ENCODE measurements around the gene PCLAF. TPM values are rescaled to one million over a fixed set of nuclear protein-coding genes. Genes with fewer than 3 reads are reported as not detected.
"Not testable (repeated sequence)": the region's sequence is repeated elsewhere in the genome, so short reads cannot be mapped to it uniquely, and the experiment has no call there.

The PCLAF gene
- total RNA-seq, 2 experiments from 2014 or later = 41.4 to 97.6 TPM

- intact Hi-C loops (cut with DNase I, micrococcal nuclease) = no loop called here
- no peak overlapping the region for H3K27ac Mint-ChIP-seq
- POLR2A ChIA-PET = no interaction called here
Measured at GRCh38 chr15:64396789-64397188, 15.5 kb upstream of the PCLAF start.

GRCh38 chr15:64392471-64392870 is 11.2 kb upstream of the PCLAF start:
- H3K4me3 Mint-ChIP-seq; POLR2A ChIA-PET; CTCF ChIA-PET; H3K9me3 Mint-ChIP-seq (ENCODE audit: low read depth); DNase-seq; ATAC-seq; H3K27me3 Mint-ChIP-seq; intact Hi-C loops (cut with DNase I, micrococcal nuclease); H3K27ac Mint-ChIP-seq: not testable (repeated sequence)
- Mint-ChIP-seq H3K4me1 (peaks cover 13% of the 10 kb centered on the region), H3K36me3 (ENCODE audit: low read depth) (peaks cover 32% of the 10 kb centered on the region)

More at GRCh38 chr15:64396789-64397188, 15.5 kb upstream of the PCLAF start:
- H3K4me3 Mint-ChIP-seq = no peak overlapping the region
- H3K4me1 Mint-ChIP-seq = no peaks in the 10 kb centered on the region
- H3K27me3 Mint-ChIP-seq = no peaks in the 10 kb centered on the region
- DNase-seq (no peak), ATAC-seq (no peak)
- CTCF ChIA-PET = interaction anchor here (0.7 kb wide), 1 partner anchor 64 kb away, joined by 5 read pairs; no protein-coding TSS in a partner anchor
- H3K36me3 Mint-ChIP-seq (ENCODE audit: low read depth) = peaks cover 40% of the 10 kb centered on the region
- no peaks in the 10 kb centered on the region for H3K9me3 Mint-ChIP-seq (ENCODE audit: low read depth)

GRCh38 chr15:64389036-64389435 is 7.8 kb upstream of the PCLAF start:
- no peaks in the 10 kb centered on the region for H3K9me3 Mint-ChIP-seq (ENCODE audit: low read depth)
- peak overlapping the region; percentile 85 for H3K4me3 Mint-ChIP-seq
- H3K27ac Mint-ChIP-seq = peak overlapping the region; percentile 60
- ChIA-PET CTCF (interaction anchor here (0.6 kb wide), 1 partner anchor 42 kb away, joined by 4 read pairs; no protein-coding TSS in a partner anchor), POLR2A (no interaction called here)
- no peaks in the 10 kb centered on the region for H3K27me3 Mint-ChIP-seq
- H3K4me1 Mint-ChIP-seq = peaks cover 17% of the 10 kb centered on the region
- H3K36me3 Mint-ChIP-seq (ENCODE audit: low read depth) = peaks cover 12% of the 10 kb centered on the region
- no peak for DNase-seq
- ATAC-seq = no peak
- intact Hi-C loops (cut with DNase I, micrococcal nuclease) = loop anchor here (5.0 to 10.0 kb wide), 4 partner anchors 294 to 1403 kb away; partner anchors contain the start of genes CIAO2A (in 1 of the 2), DENND4A (in 1 of the 2), PDCD7 (in 1 of the 2) and SNX1 (in 1 of the 2)

- H3K36me3 Mint-ChIP-seq (ENCODE audit: low read depth) = peaks cover 8% of the 10 kb centered on the region
- no peaks in the 10 kb centered on the region for H3K9me3 Mint-ChIP-seq (ENCODE audit: low read depth)
- ChIA-PET POLR2A (interaction anchor here (0.5 to 1.1 kb wide), 3 partner anchors 33 to 224 kb away, joined by 3 to 4 read pairs (median 4); partner anchors contain the start of gene PPIB), CTCF (interaction anchor here (0.6 to 1.2 kb wide), 7 partner anchors 10 to 340 kb away, joined by 3 to 4 read pairs (median 4); partner anchors contain the start of gene PPIB)
- peak; percentile 98 for DNase-seq
- peak within 1 kb of the TSS; percentile 85 for H3K4me3 Mint-ChIP-seq
- peaks cover 17% of the 10 kb centered on the region for H3K4me1 Mint-ChIP-seq
- no peaks in the 10 kb centered on the region for H3K27me3 Mint-ChIP-seq
- H3K27ac Mint-ChIP-seq = peak within 1 kb of the TSS; percentile 91
- ATAC-seq = peak; percentile 100
- intact Hi-C loops (cut with DNase I, micrococcal nuclease) = loop anchor here (1.0 to 10.0 kb wide), 12 partner anchors 31 to 1405 kb away; partner anchors contain the start of genes CSNK1G1 (in 2 of the 2), SNX1 (in 2 of the 2), CIAO2A (in 1 of the 2) and DENND4A (in 1 of the 2)
Measured at GRCh38 chr15:64387562-64388168, 6.4 kb upstream of the PCLAF start, which contains the start of gene TRIP4. Gene TRIP4 (plus strand): TSS chr15:64387836. CDS start chr15:64387864, 28 bp downstream.

DNA sequence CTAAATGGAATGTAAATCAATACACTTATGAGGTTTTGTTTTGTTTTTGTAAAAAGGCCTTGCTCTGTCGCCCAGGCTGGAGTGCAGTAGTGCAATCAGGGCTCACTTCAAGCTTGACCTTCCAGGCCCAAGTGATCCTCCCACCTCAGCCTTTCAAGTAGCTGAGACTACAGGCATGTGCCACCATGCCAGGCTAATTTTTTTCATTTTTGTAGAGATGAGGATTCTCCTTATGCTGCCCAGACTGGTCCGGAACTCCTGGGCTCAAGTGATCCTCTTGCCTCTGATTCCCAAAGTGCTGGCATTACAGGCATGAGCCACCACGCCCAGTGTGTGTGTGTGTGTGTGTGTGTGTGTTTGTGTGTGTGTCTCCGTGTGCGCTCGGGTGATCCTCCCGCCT is 5.0 kb upstream of the PCLAF start:
- H3K9me3 Mint-ChIP-seq (ENCODE audit: low read depth) = no peaks in the 10 kb centered on the region
- H3K4me1 Mint-ChIP-seq = peaks cover 24% of the 10 kb centered on the region
- H3K36me3 Mint-ChIP-seq (ENCODE audit: low read depth) = peaks cover 9% of the 10 kb centered on the region
- ChIA-PET CTCF (no interaction called here), POLR2A (no interaction called here)
- H3K27me3 Mint-ChIP-seq = no peaks in the 10 kb centered on the region
- H3K27ac Mint-ChIP-seq = no peak overlapping the region
- intact Hi-C loops (cut with DNase I, micrococcal nuclease) = loop anchor here (2.0 to 10.0 kb wide), 5 partner anchors 291 to 1406 kb away; partner anchors contain the start of genes SNX1 (in 2 of the 2), CIAO2A (in 1 of the 2), DENND4A (in 1 of the 2) and PDCD7 (in 1 of the 2)
- H3K4me3 Mint-ChIP-seq = no peak overlapping the region
- ATAC-seq (no peak), DNase-seq (no peak)

GRCh38 chr15:64383760-64384159 is 2.5 kb upstream of the PCLAF start:
- no peak for DNase-seq
- H3K4me1 Mint-ChIP-seq = peaks cover 26% of the 10 kb centered on the region
- no peak overlapping the region for H3K4me3 Mint-ChIP-seq
- intact Hi-C loops (cut with DNase I, micrococcal nuclease) = loop anchor here (5.0 to 10.0 kb wide), 5 partner anchors 59 to 879 kb away; partner anchors contain the start of genes CIAO2A (in 1 of the 2), PDCD7 (in 1 of the 2), SNX1 (in 1 of the 2) and USP3 (in 1 of the 2)
- ChIA-PET CTCF (no interaction called here), POLR2A (no interaction called here)
- H3K9me3 Mint-ChIP-seq (ENCODE audit: low read depth) = no peaks in the 10 kb centered on the region
- H3K27ac Mint-ChIP-seq = no peak overlapping the region
- no peak for ATAC-seq
- peaks cover 19% of the 10 kb centered on the region for H3K36me3 Mint-ChIP-seq (ENCODE audit: low read depth)
- H3K27me3 Mint-ChIP-seq = no peaks in the 10 kb centered on the region

DNA sequence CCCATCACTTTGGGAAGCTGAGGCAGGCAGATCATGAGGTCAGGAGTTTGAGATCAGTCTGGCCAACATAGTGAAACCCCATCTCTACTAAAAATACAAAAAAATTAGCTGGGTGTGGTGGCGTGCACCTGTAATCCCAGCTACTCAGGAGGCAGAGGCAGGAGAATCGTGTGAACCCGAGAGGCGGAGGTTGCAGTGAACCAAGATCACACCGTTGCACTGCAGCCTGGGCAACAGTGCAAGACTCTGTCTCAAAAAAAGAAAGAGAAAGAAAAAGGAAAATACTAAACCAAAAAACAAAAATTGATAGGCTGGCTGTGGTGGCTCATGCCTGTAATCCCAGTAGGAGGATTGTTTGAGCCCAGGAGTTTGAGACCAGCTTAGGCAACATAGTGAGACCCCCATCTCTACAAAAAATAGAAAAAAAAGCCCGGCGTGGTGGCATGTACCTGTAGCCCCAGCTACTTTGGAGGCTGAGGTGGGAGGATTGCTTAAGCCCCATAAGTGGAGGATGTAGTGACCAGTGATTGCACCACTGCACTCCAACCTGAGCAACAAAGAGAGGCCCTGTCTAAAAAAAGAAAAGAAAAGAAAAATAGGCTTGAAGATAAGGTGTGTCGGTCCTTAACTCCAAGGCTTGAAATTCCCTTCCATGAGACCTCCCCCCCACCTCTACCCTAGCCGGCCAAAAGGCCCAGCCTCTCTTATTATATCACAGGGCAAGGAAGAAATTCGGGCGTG is 941 bp downstream of the PCLAF start:
- POLR2A ChIA-PET = interaction anchor here (0.7 to 1.0 kb wide), 2 partner anchors 42 to 81 kb away, joined by 3 read pairs; no protein-coding TSS in a partner anchor
- intact Hi-C loops (cut with DNase I, micrococcal nuclease) = loop anchor here (2.0 to 10.0 kb wide), 6 partner anchors 62 to 875 kb away; partner anchors contain the start of genes CIAO2A (in 1 of the 2), PDCD7 (in 1 of the 2), PPIB (in 1 of the 2) and SNX1 (in 1 of the 2)
- H3K4me1 Mint-ChIP-seq = peaks cover 15% of the 10 kb centered on the region
- H3K27me3 Mint-ChIP-seq; ATAC-seq; DNase-seq; H3K9me3 Mint-ChIP-seq (ENCODE audit: low read depth): not testable (repeated sequence)
- H3K4me3 Mint-ChIP-seq = peak overlapping the region; percentile 97
- H3K27ac Mint-ChIP-seq = peak overlapping the region; percentile 63
- H3K36me3 Mint-ChIP-seq (ENCODE audit: low read depth) = peaks cover 25% of the 10 kb centered on the region
- CTCF ChIA-PET = interaction anchor here (0.7 to 1.6 kb wide), 2 partner anchors 273 to 281 kb away, joined by 3 to 4 read pairs; no protein-coding TSS in a partner anchor

DNA sequence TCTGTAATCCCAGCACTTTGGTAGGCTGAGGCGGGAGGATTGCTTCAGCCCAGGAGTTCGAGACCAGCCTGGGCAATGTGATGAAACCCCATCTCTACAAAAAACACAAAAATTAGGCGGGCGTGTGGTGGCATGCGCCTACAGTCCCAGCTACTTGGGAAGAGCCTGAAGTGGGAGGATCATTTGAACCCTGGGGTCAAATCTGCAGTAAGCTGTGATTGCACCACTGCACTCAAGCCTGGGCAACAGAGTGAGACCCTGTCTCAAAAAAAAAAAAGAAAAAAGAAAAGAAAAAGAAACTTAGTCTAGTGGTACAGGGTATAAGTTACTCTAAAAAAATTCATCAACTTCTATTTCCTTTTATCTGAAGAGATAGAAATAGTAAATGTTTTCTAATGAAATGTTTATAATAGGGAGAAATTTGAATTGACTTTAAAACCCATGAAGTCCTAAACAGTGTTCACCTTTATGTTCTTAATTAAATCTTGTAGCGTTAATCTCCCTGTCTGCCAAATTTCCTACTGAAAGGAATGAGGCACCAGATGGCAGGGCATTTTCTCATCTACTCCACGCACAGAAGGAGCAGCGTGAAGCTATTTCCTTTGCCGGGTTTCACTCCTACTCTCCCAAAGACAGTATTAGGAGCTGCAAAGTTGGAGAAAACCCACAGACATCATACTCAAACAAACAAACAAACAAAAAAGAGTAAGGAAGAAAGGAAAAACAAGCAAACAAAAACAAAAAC is 1.9 kb downstream of the PCLAF start:
- intact Hi-C loops (cut with DNase I, micrococcal nuclease) = no loop called here
- ChIA-PET CTCF (no interaction called here), POLR2A (interaction anchor here (0.6 to 0.7 kb wide), 3 partner anchors 43 to 344 kb away, joined by 3 to 5 read pairs (median 5); no protein-coding TSS in a partner anchor)
- H3K9me3 Mint-ChIP-seq (ENCODE audit: low read depth) = no peaks in the 10 kb centered on the region
- H3K4me1 Mint-ChIP-seq = peaks cover 15% of the 10 kb centered on the region
- no peak for ATAC-seq
- H3K27ac Mint-ChIP-seq = no peak overlapping the region
- peaks cover 29% of the 10 kb centered on the region for H3K36me3 Mint-ChIP-seq (ENCODE audit: low read depth)
- peak overlapping the region; percentile 97 for H3K4me3 Mint-ChIP-seq
- H3K27me3 Mint-ChIP-seq = no peaks in the 10 kb centered on the region
- no peak for DNase-seq

DNA sequence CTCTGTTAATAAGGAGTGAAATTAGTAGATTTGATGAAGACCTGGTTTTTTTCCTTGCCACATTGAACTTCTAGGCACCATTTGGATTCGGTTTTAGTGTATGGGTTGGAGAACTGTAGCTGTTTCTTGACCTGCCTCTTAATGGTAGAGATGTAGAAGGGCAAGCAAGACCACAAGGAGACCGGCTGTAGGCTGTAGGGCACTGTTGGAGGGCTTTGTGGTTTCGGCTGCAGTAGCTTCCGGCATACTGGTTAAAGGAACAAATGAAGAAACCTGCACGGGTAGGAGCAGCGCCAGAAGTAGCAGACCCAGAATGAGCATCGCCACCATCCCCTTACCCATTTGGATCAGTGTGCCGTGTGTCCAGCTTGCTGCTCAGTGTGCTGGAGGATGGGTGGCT is 7.9 kb downstream of the PCLAF start:
- DNase-seq = no peak
- Mint-ChIP-seq H3K36me3 (ENCODE audit: low read depth) (peaks cover 34% of the 10 kb centered on the region), H3K27ac (no peak overlapping the region), H3K27me3 (no peaks in the 10 kb centered on the region), H3K4me1 (no peaks in the 10 kb centered on the region), H3K4me3 (no peak overlapping the region), H3K9me3 (ENCODE audit: low read depth) (no peaks in the 10 kb centered on the region)
- POLR2A ChIA-PET = no interaction called here
- CTCF ChIA-PET = no interaction called here
- intact Hi-C loops (cut with DNase I, micrococcal nuclease) = no loop called here
- ATAC-seq = no peak

GRCh38 chr15:64371383-64371782 is 9.9 kb downstream of the PCLAF start:
- H3K27me3 Mint-ChIP-seq; H3K4me3 Mint-ChIP-seq; DNase-seq; H3K4me1 Mint-ChIP-seq; intact Hi-C loops (cut with DNase I, micrococcal nuclease); H3K9me3 Mint-ChIP-seq (ENCODE audit: low read depth); H3K27ac Mint-ChIP-seq; ATAC-seq; CTCF ChIA-PET: not testable (repeated sequence)
- POLR2A ChIA-PET = interaction anchor here (0.7 kb wide), 1 partner anchor 12 kb away, joined by 3 read pairs; no protein-coding TSS in a partner anchor
- peaks cover 35% of the 10 kb centered on the region for H3K36me3 Mint-ChIP-seq (ENCODE audit: low read depth)

Data from activated CD4-positive, alpha-beta T cell treated with anti-CD3 and anti-CD28 coated beads for 36 hours (primary cell).